ENCODE measurements around the gene COPG1. TPM values are rescaled to one million over a fixed set of nuclear protein-coding genes. Genes with fewer than 3 reads are reported as not detected.

The COPG1 gene
- total and polyA plus RNA-seq, 9 donors, result 49.2 to 147 (median 115) TPM

GRCh38 chr3:129266651-129267050, 17.2 kb downstream of the COPG1 start:
- Histone ChIP-seq H3K9me3 (no peaks in the 10 kb centered on the region), H3K27me3 (no peaks in the 10 kb centered on the region), H3K4me3 (no peak overlapping the region), H3K27ac (no peak overlapping the region), H3K36me3 (no peaks in the 10 kb centered on the region), H3K4me1 (ENCODE audit: insufficient read depth) (no peaks in the 10 kb centered on the region)
- 83 to 88% (median 84%) methylated on average over 4 of the region's 4 CpGs for WGBS, 3 donors
- intact Hi-C loops (cut with DNase I), result loop anchor here in 1 of 4 donors (10.0 kb wide), 1 partner anchor 282 kb away; no protein-coding TSS in a partner anchor
- TF ChIP-seq POLR2A (IDR thresholded peaks at IDR 0.05), result no peak
- TF ChIP-seq CTCF (IDR thresholded peaks at IDR 0.05), result no peak
- no peak for TF ChIP-seq EP300 (IDR thresholded peaks at IDR 0.05)
- DNase-seq, result peak in 1 of 5 donors; percentile 19

- H3K27ac ChIP-seq, result no peak overlapping the region
- no peaks in the 10 kb centered on the region for H3K27me3 ChIP-seq
- H3K4me3 ChIP-seq, result no peak overlapping the region
- H3K9me3 ChIP-seq, result no peaks in the 10 kb centered on the region
- no peaks in the 10 kb centered on the region for H3K36me3 ChIP-seq
- no peak for DNase-seq
- TF ChIP-seq CTCF (IDR thresholded peaks at IDR 0.05), result no peak
- no peaks in the 10 kb centered on the region for H3K4me1 ChIP-seq (ENCODE audit: insufficient read depth)
- 83 to 90% (median 88%) methylated on average over 4 of the region's 4 CpGs for WGBS, 3 donors
- intact Hi-C loops (cut with DNase I), result loop anchor here in 1 of 4 donors (10.0 kb wide), 1 partner anchor 284 kb away; no protein-coding TSS in a partner anchor
Observed at GRCh38 chr3:129268396-129268795, 19.0 kb downstream of the COPG1 start.

- H3K4me3 ChIP-seq, result no peak overlapping the region
- H3K4me1 ChIP-seq (ENCODE audit: insufficient read depth), result no peaks in the 10 kb centered on the region
- no peaks in the 10 kb centered on the region for H3K27me3 ChIP-seq
- H3K27ac ChIP-seq, result no peak overlapping the region
- no peaks in the 10 kb centered on the region for H3K36me3 ChIP-seq
- intact Hi-C loops (cut with DNase I), result no loop called here
- 89 to 94% (median 92%) methylated on average over 11 of the region's 11 CpGs for WGBS, 3 donors
- DNase-seq, result peak in 1 of 5 donors; percentile 32
- no peaks in the 10 kb centered on the region for H3K9me3 ChIP-seq
- TF ChIP-seq POLR2A (IDR thresholded peaks at IDR 0.05) (no peak), EP300 (IDR thresholded peaks at IDR 0.05) (no peak), CTCF (IDR thresholded peaks at IDR 0.05) (no peak)
Observed at GRCh38 chr3:129271674-129272073, 22.3 kb downstream of the COPG1 start.

GRCh38 chr3:129276385-129276784, 27.0 kb downstream of the COPG1 start:
- H3K36me3 ChIP-seq, result no peaks in the 10 kb centered on the region
- TF ChIP-seq CTCF (IDR thresholded peaks at IDR 0.05) (no peak), EP300 (IDR thresholded peaks at IDR 0.05) (no peak), POLR2A (IDR thresholded peaks at IDR 0.05) (no peak)
- H3K9me3 ChIP-seq, result no peaks in the 10 kb centered on the region
- 47 to 69% (median 56%) methylated on average over 2 of the region's 2 CpGs for WGBS, 3 donors
- peaks cover 2% of the 10 kb centered on the region for H3K4me1 ChIP-seq (ENCODE audit: insufficient read depth)
- H3K4me3 ChIP-seq, result no peak overlapping the region
- no peak for DNase-seq
- intact Hi-C loops (cut with DNase I), result loop anchor here in 1 of 4 donors (5.0 kb wide), 1 partner anchor 41 kb away; a partner anchor contains a TSS
- no peaks in the 10 kb centered on the region for H3K27me3 ChIP-seq
- H3K27ac ChIP-seq, result no peak overlapping the region
